AG04450 (cell line): ENCODE data around the gene CFDP1. TPM values are rescaled to one million over a fixed set of nuclear protein-coding genes. Genes with fewer than 3 reads are reported as not detected.

ENCODE experiments used
- CTCF ChIA-PET: fragments of 300-600, 350-600 bp; formaldehyde crosslinking; extraction: SDS; loops from one replicate; lab custom pipeline; 2022; ENCODE audit warnings: antibody characterized with exemption, inconsistent platforms; lab: Charles Lee
- POLR2A ChIA-PET: fragments of 350-600 bp; formaldehyde crosslinking; extraction: SDS; loops from one replicate; lab custom pipeline; 2021; ENCODE audit warnings: antibody characterized with exemption, inconsistent platforms; lab: Yijun Ruan, JAX
- DNase-seq: peaks from one replicate; pipeline ENCODE4 v3.0.0-alpha.2; 2011; ENCODE audit warnings: low read depth, low spot score
- H3K27ac ChIP-seq: one replicate; pipeline ENCODE4 v1.5.1; 2012; ENCODE audit warnings: low read depth, low read length, control low read depth
- H3K27me3 ChIP-seq: one replicate; pipeline ENCODE4 v1.6.0; 2012; ENCODE audit warnings: low read length; ENCODE audit not compliant: control insufficient read depth, insufficient read depth
- H3K4me3 ChIP-seq: 2 replicates; pipeline ENCODE4 v1.5.1; 2011; ENCODE audit warnings: mild to moderate bottlenecking, low read depth, low read length, control low read depth
- H3K9me3 ChIP-seq: 2 replicates; pipeline ENCODE4 v1.5.1; 2012; ENCODE audit warnings: low read length; ENCODE audit not compliant: control insufficient read depth, insufficient read depth
- polyA plus RNA-seq: library from polyadenylated mRNA; depleted of rRNA; stranded (reverse); fragments of >200 nt; gene quantifications from 2 replicates; pipeline ENCODE4 v1.2.3, GENCODE V29; 2011
- TF ChIP-seq, protein P1 (sequence below): IDR thresholded peaks from 2 replicates; pipeline ENCODE4 v1.5.1; 2011; ENCODE audit warnings: low read depth, low read length, control low read depth, inconsistent platforms

CFDP1 gene
- polyA plus RNA-seq, 1 experiment = 81.6 TPM

DNA sequence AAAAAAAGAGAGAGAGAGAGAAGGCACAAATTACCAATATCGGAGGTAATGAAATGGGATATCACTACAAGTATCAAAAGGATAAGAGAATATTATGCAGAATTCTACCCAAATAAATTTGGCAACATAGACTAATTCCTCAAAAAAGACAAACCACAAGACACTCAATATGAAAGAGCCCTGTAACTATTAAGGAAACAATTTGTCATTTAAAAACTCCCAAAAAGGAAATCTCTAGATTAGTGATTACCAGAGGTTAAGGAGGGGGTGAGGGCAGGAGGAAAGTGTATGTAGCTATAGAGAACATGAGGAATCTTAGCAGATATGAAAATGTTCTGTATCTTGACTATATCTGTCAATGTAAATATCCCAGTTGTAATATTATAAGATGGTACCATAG lies 54.0 kb downstream of the CFDP1 start:
- Histone ChIP-seq H3K9me3 (no peaks in the 10 kb centered on the region), H3K4me3 (no peak overlapping the region), H3K27me3 (no peaks in the 10 kb centered on the region), H3K27ac (no peak overlapping the region)
- POLR2A ChIA-PET = interaction anchor here (0.9 kb wide), 1 partner anchor 20 kb away, joined by 3 read pairs; no protein-coding TSS in a partner anchor
- CTCF ChIA-PET = interaction anchor here (1.3 to 5.3 kb wide), 3 partner anchors 14 to 180 kb away, joined by 3 to 42 read pairs (median 20); no protein-coding TSS in a partner anchor
- DNase-seq = no peak
- TF ChIP-seq, protein P1, sequence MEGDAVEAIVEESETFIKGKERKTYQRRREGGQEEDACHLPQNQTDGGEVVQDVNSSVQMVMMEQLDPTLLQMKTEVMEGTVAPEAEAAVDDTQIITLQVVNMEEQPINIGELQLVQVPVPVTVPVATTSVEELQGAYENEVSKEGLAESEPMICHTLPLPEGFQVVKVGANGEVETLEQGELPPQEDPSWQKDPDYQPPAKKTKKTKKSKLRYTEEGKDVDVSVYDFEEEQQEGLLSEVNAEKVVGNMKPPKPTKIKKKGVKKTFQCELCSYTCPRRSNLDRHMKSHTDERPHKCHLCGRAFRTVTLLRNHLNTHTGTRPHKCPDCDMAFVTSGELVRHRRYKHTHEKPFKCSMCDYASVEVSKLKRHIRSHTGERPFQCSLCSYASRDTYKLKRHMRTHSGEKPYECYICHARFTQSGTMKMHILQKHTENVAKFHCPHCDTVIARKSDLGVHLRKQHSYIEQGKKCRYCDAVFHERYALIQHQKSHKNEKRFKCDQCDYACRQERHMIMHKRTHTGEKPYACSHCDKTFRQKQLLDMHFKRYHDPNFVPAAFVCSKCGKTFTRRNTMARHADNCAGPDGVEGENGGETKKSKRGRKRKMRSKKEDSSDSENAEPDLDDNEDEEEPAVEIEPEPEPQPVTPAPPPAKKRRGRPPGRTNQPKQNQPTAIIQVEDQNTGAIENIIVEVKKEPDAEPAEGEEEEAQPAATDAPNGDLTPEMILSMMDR = no peak

GRCh38 chr16:75378616-75379015 lies 54.7 kb downstream of the CFDP1 start:
- Histone ChIP-seq H3K27ac (no peak overlapping the region), H3K9me3 (no peaks in the 10 kb centered on the region), H3K27me3 (no peaks in the 10 kb centered on the region), H3K4me3 (no peak overlapping the region)
- ChIA-PET CTCF (interaction anchor here (1.2 to 5.3 kb wide), 3 partner anchors 21 to 179 kb away, joined by 3 to 42 read pairs (median 20); no protein-coding TSS in a partner anchor), POLR2A (interaction anchor here (0.9 to 1.5 kb wide), 4 partner anchors 59 to 133 kb away, joined by 3 to 7 read pairs (median 4); no protein-coding TSS in a partner anchor)
- TF ChIP-seq, protein P1 = no peak
- DNase-seq = no peak

- H3K4me3 ChIP-seq = no peak overlapping the region
- peak; percentile 63 for DNase-seq
- POLR2A ChIA-PET = interaction anchor here (0.9 to 1.5 kb wide), 4 partner anchors 58 to 133 kb away, joined by 3 to 7 read pairs (median 4); no protein-coding TSS in a partner anchor
- TF ChIP-seq, protein P1 = no peak
- H3K9me3 ChIP-seq = no peaks in the 10 kb centered on the region
- CTCF ChIA-PET = interaction anchor here (1.2 to 5.3 kb wide), 3 partner anchors 20 to 178 kb away, joined by 3 to 42 read pairs (median 20); no protein-coding TSS in a partner anchor
- H3K27ac ChIP-seq = peak overlapping the region; percentile 40
- no peaks in the 10 kb centered on the region for H3K27me3 ChIP-seq
Measured at GRCh38 chr16:75377729-75378386, 55.4 kb downstream of the CFDP1 start.

- TF ChIP-seq, protein P1 = no peak
- no peak overlapping the region for H3K4me3 ChIP-seq
- no peak for DNase-seq
- POLR2A ChIA-PET = no interaction called here
- H3K27ac ChIP-seq = no peak overlapping the region
- no peaks in the 10 kb centered on the region for H3K9me3 ChIP-seq
- CTCF ChIA-PET = interaction anchor here (1.0 kb wide), 2 partner anchors 9 to 143 kb away, joined by 3 to 4 read pairs; no protein-coding TSS in a partner anchor
- no peaks in the 10 kb centered on the region for H3K27me3 ChIP-seq
Measured at GRCh38 chr16:75376475-75377161, 56.7 kb downstream of the CFDP1 start.

DNA sequence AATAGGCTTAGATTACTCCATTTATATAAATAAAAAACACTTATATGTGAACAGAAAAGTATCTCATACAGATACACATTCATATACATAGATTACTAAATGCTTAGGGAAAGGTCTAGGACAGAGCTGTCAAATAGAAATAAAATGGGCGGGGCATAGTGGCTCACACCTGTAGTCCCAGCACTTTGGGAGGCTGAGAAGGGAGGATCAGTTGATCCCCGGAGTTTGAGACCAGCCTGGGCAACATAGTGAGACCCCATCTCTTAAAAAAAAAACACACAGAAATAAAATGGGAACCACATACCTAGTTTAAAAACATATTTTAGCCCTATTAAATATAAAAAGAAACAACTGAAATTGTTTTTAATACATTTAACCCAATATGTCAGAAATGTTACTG lies 58.9 kb downstream of the CFDP1 start:
- ChIA-PET POLR2A (no interaction called here), CTCF (no interaction called here)
- H3K27me3 ChIP-seq = no peaks in the 10 kb centered on the region
- no peak overlapping the region for H3K4me3 ChIP-seq
- DNase-seq = no peak
- TF ChIP-seq, protein P1 = no peak
- H3K27ac ChIP-seq = no peak overlapping the region
- no peaks in the 10 kb centered on the region for H3K9me3 ChIP-seq
